ENCODE measurements around the gene SLC1A7. TPM values are rescaled to one million over a fixed set of nuclear protein-coding genes. Genes with fewer than 3 reads are reported as not detected.

Gene SLC1A7
- total and polyA plus RNA-seq, 2 donors (not counting 1 experiment from before 2014, with no cell fraction given) = 0.10 TPM; not detected in 1

DNA sequence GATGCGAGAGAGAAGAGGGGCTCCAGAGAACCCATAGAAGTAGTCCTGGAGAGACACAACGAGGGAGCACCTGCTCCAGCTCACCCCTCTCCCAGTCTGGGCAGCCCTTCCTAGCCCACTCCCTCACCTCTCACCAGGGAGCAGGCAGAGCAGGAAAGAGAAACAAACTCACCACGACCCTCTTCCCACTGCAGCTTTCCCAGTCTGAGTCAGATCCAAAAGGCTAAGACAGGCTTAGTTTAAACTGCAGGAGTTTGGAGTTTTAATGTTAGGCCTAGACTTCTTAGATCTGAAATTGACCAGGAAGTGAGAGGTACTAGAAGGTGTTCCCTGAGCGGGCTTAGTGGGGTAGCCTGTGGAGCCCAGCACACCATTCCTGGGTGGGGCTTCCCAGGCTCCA is 29.6 kb downstream of the SLC1A7 start:
- no peak overlapping the region for H2AFZ ChIP-seq (ENCODE audit: insufficient read depth, low read depth, low read length, poor library complexity, severe bottlenecking)
- no peaks in the 10 kb centered on the region for H4K20me1 ChIP-seq (ENCODE audit: control insufficient read depth, insufficient read depth, low read length, poor library complexity, severe bottlenecking)
- H3K4me3 ChIP-seq (ENCODE audit: control extremely low read depth in 1 of 5, extremely low read depth in 1 of 5, insufficient read depth in 1 of 5, low read depth in 2 of 5, low read length in 4 of 5) = no peak overlapping the region
- H3K4me1 Mint-ChIP-seq = no peaks in the 10 kb centered on the region
- DNase-seq (no peak), ATAC-seq (ENCODE audit: low read depth) (no peak)
- H3K36me3 ChIP-seq (replicated peaks in 1 of 2; ENCODE audit: control extremely low read depth in 1 of 2, control insufficient read depth in 1 of 2, extremely low read depth in 1 of 2, insufficient read depth in 2 of 2, low read length in 1 of 2) = no peaks in the 10 kb centered on the region
- ChIA-PET CTCF (no interaction called here), POLR2A (no interaction called here)
- peaks cover 0 to 3% (median 0%) of the 10 kb centered on the region in 4 experiments for H3K27me3 ChIP-seq (replicated peaks in 1 of 4; ENCODE audit: control extremely low read depth in 1 of 4, control insufficient read depth in 3 of 4, insufficient read depth in 4 of 4, low read length in 3 of 4)
- H3K9me3 Mint-ChIP-seq (ENCODE audit: insufficient read depth) = no peaks in the 10 kb centered on the region
- no peaks in the 10 kb centered on the region for H3K79me2 ChIP-seq (ENCODE audit: control insufficient read depth, insufficient read depth, low read length)
- H3K27ac ChIP-seq (ENCODE audit: low read length in 2 of 2) = no peak overlapping the region
- intact Hi-C loops (cut with micrococcal nuclease) = no loop called here
- H3K4me3 Mint-ChIP-seq = no peak overlapping the region
- TF ChIP-seq CTCF (IDR thresholded peaks at IDR 0.05) (no peak), EZH2 (IDR thresholded peaks at IDR 0.05; ENCODE audit: borderline replicate concordance, insufficient read depth, low read depth, low read length, poor library complexity, severe bottlenecking) (no peak)
- peaks cover 0 to 4% (median 0%) of the 10 kb centered on the region in 3 donors for H3K9me3 ChIP-seq (ENCODE audit: control extremely low read depth in 1 of 3, control insufficient read depth in 2 of 3, insufficient read depth in 1 of 3, low read length in 2 of 3)
- no peak overlapping the region for H3K27ac Mint-ChIP-seq
- 90% methylated on average over 2 of the region's 4 CpGs for WGBS (ENCODE audit: insufficient coverage)
- no peaks in the 10 kb centered on the region for H3K4me1 ChIP-seq (ENCODE audit: control insufficient read depth in 2 of 2, insufficient read depth in 2 of 2, low read length in 2 of 2)
- H3K4me2 ChIP-seq (replicated peaks; ENCODE audit: low read depth, low read length, poor library complexity, severe bottlenecking) = no peak overlapping the region
- H3K9ac ChIP-seq (ENCODE audit: low read length) = no peak overlapping the region
- H3K27me3 Mint-ChIP-seq = peaks cover 14% of the 10 kb centered on the region

GRCh38 chr1:53112271-53112774 is 30.1 kb downstream of the SLC1A7 start:
- no peak for DNase-seq
- H2AFZ ChIP-seq (ENCODE audit: insufficient read depth, low read depth, low read length, poor library complexity, severe bottlenecking) = no peak overlapping the region
- H3K27ac Mint-ChIP-seq = no peak overlapping the region
- no peak overlapping the region for H3K4me3 ChIP-seq (ENCODE audit: control extremely low read depth in 1 of 5, extremely low read depth in 1 of 5, insufficient read depth in 1 of 5, low read depth in 2 of 5, low read length in 4 of 5)
- no peaks in the 10 kb centered on the region for H3K4me1 Mint-ChIP-seq
- no peaks in the 10 kb centered on the region for H3K79me2 ChIP-seq (ENCODE audit: control insufficient read depth, insufficient read depth, low read length)
- no CpG with 5 or more reads among the region's 2 CpGs for WGBS (ENCODE audit: insufficient coverage)
- no peaks in the 10 kb centered on the region for H3K4me1 ChIP-seq (ENCODE audit: control insufficient read depth in 2 of 2, insufficient read depth in 2 of 2, low read length in 2 of 2)
- no peak overlapping the region for H3K27ac ChIP-seq (ENCODE audit: low read length in 2 of 2)
- H3K4me3 Mint-ChIP-seq = no peak overlapping the region
- no peak overlapping the region for H3K4me2 ChIP-seq (replicated peaks; ENCODE audit: low read depth, low read length, poor library complexity, severe bottlenecking)
- H3K27me3 Mint-ChIP-seq = peaks cover 14% of the 10 kb centered on the region
- H3K36me3 ChIP-seq (replicated peaks in 1 of 2; ENCODE audit: control extremely low read depth in 1 of 2, control insufficient read depth in 1 of 2, extremely low read depth in 1 of 2, insufficient read depth in 2 of 2, low read length in 1 of 2) = no peaks in the 10 kb centered on the region
- ChIA-PET POLR2A (no interaction called here), CTCF (no interaction called here)
- ATAC-seq (ENCODE audit: low read depth) = no peak
- no peaks in the 10 kb centered on the region for H4K20me1 ChIP-seq (ENCODE audit: control insufficient read depth, insufficient read depth, low read length, poor library complexity, severe bottlenecking)
- TF ChIP-seq CTCF (IDR thresholded peaks at IDR 0.05) (no peak), EZH2 (IDR thresholded peaks at IDR 0.05; ENCODE audit: borderline replicate concordance, insufficient read depth, low read depth, low read length, poor library complexity, severe bottlenecking) (no peak)
- no peak overlapping the region for H3K9ac ChIP-seq (ENCODE audit: low read length)
- intact Hi-C loops (cut with micrococcal nuclease) = no loop called here
- peaks cover 0 to 3% (median 0%) of the 10 kb centered on the region in 4 experiments for H3K27me3 ChIP-seq (replicated peaks in 1 of 4; ENCODE audit: control extremely low read depth in 1 of 4, control insufficient read depth in 3 of 4, insufficient read depth in 4 of 4, low read length in 3 of 4)
- H3K9me3 Mint-ChIP-seq (ENCODE audit: insufficient read depth) = no peaks in the 10 kb centered on the region
- peaks cover 0 to 4% (median 0%) of the 10 kb centered on the region in 3 donors for H3K9me3 ChIP-seq (ENCODE audit: control extremely low read depth in 1 of 3, control insufficient read depth in 2 of 3, insufficient read depth in 1 of 3, low read length in 2 of 3)
